ENCODE measurements around the gene ENOPH1.
"Not testable (repeated sequence)": the region's sequence is repeated elsewhere in the genome, so short reads cannot be mapped to it uniquely, and the experiment has no call there.

ENOPH1 gene

GRCh38 chr4:82469791-82470345 is 39.5 kb downstream of the ENOPH1 start:
- Histone ChIP-seq H2AFZ (ENCODE audit: low read depth) (no peak overlapping the region), H3K27ac (no peak overlapping the region), H3K9ac (no peak overlapping the region), H4K20me1 (ENCODE audit: insufficient read depth) (no peaks in the 10 kb centered on the region), H3K4me3 (IDR thresholded peaks at IDR 0.05; ENCODE audit: insufficient read depth, low read depth, low read length) (no peak overlapping the region), H3K79me2 (ENCODE audit: insufficient read depth, low read depth) (no peaks in the 10 kb centered on the region), H3K27me3 (ENCODE audit: insufficient read depth, low read depth) (no peaks in the 10 kb centered on the region), H3K4me1 (ENCODE audit: low read depth, poor library complexity, severe bottlenecking) (no peaks in the 10 kb centered on the region), H3K36me3 (ENCODE audit: insufficient read depth) (no peaks in the 10 kb centered on the region), H3K4me2 (no peak overlapping the region)
- no peak for TF ChIP-seq CTCF (conservative IDR thresholded peaks at IDR 0.05; ENCODE audit: low read depth, low read length)

GRCh38 chr4:82473080-82473479 is 42.7 kb downstream of the ENOPH1 start:
- not testable (repeated sequence) for H3K4me1 ChIP-seq (ENCODE audit: low read depth, poor library complexity, severe bottlenecking); H4K20me1 ChIP-seq (ENCODE audit: insufficient read depth); H3K36me3 ChIP-seq (ENCODE audit: insufficient read depth); H3K4me2 ChIP-seq; H3K79me2 ChIP-seq (ENCODE audit: insufficient read depth, low read depth); H2AFZ ChIP-seq (ENCODE audit: low read depth); H3K27me3 ChIP-seq (ENCODE audit: insufficient read depth, low read depth); H3K9ac ChIP-seq; H3K27ac ChIP-seq; H3K4me3 ChIP-seq (IDR thresholded peaks at IDR 0.05; ENCODE audit: insufficient read depth, low read depth, low read length)

- no peak overlapping the region for H3K4me2 ChIP-seq
- H3K79me2 ChIP-seq (ENCODE audit: insufficient read depth, low read depth), result no peaks in the 10 kb centered on the region
- H3K4me1 ChIP-seq (ENCODE audit: low read depth, poor library complexity, severe bottlenecking), result no peaks in the 10 kb centered on the region
- no peaks in the 10 kb centered on the region for H4K20me1 ChIP-seq (ENCODE audit: insufficient read depth)
- H3K27me3 ChIP-seq (ENCODE audit: insufficient read depth, low read depth), result no peaks in the 10 kb centered on the region
- H2AFZ ChIP-seq (ENCODE audit: low read depth), result no peak overlapping the region
- TF ChIP-seq CTCF (conservative IDR thresholded peaks at IDR 0.05; ENCODE audit: low read depth, low read length), result no peak
- H3K9ac ChIP-seq, result no peak overlapping the region
- H3K4me3 ChIP-seq (IDR thresholded peaks at IDR 0.05; ENCODE audit: insufficient read depth, low read depth, low read length), result no peak overlapping the region
- H3K36me3 ChIP-seq (ENCODE audit: insufficient read depth), result no peaks in the 10 kb centered on the region
- H3K27ac ChIP-seq, result no peak overlapping the region
These were observed 43.3 kb downstream of the ENOPH1 start for GRCh38 chr4:82473621-82474164.

GRCh38 chr4:82475931-82476330 is 45.5 kb downstream of the ENOPH1 start:
- H3K27me3 ChIP-seq (ENCODE audit: insufficient read depth, low read depth); H2AFZ ChIP-seq (ENCODE audit: low read depth); H3K36me3 ChIP-seq (ENCODE audit: insufficient read depth); H3K79me2 ChIP-seq (ENCODE audit: insufficient read depth, low read depth); H4K20me1 ChIP-seq (ENCODE audit: insufficient read depth); H3K9ac ChIP-seq; H3K4me3 ChIP-seq (IDR thresholded peaks at IDR 0.05; ENCODE audit: insufficient read depth, low read depth, low read length); H3K4me2 ChIP-seq; H3K4me1 ChIP-seq (ENCODE audit: low read depth, poor library complexity, severe bottlenecking); H3K27ac ChIP-seq: not testable (repeated sequence)

GRCh38 chr4:82477469-82477868 is 47.1 kb downstream of the ENOPH1 start:
- H3K9ac ChIP-seq; H3K4me1 ChIP-seq (ENCODE audit: low read depth, poor library complexity, severe bottlenecking); H3K36me3 ChIP-seq (ENCODE audit: insufficient read depth); H3K27me3 ChIP-seq (ENCODE audit: insufficient read depth, low read depth); H4K20me1 ChIP-seq (ENCODE audit: insufficient read depth); H3K4me3 ChIP-seq (IDR thresholded peaks at IDR 0.05; ENCODE audit: insufficient read depth, low read depth, low read length); H3K4me2 ChIP-seq; H3K79me2 ChIP-seq (ENCODE audit: insufficient read depth, low read depth); H2AFZ ChIP-seq (ENCODE audit: low read depth); H3K27ac ChIP-seq: not testable (repeated sequence)

GRCh38 chr4:82479562-82479961 is 49.2 kb downstream of the ENOPH1 start:
- Histone ChIP-seq H3K9ac (no peak overlapping the region), H3K79me2 (ENCODE audit: insufficient read depth, low read depth) (no peaks in the 10 kb centered on the region), H3K27me3 (ENCODE audit: insufficient read depth, low read depth) (no peaks in the 10 kb centered on the region), H3K4me2 (no peak overlapping the region), H4K20me1 (ENCODE audit: insufficient read depth) (no peaks in the 10 kb centered on the region), H3K27ac (no peak overlapping the region), H2AFZ (ENCODE audit: low read depth) (no peak overlapping the region), H3K36me3 (ENCODE audit: insufficient read depth) (no peaks in the 10 kb centered on the region), H3K4me3 (IDR thresholded peaks at IDR 0.05; ENCODE audit: insufficient read depth, low read depth, low read length) (no peak overlapping the region), H3K4me1 (ENCODE audit: low read depth, poor library complexity, severe bottlenecking) (no peaks in the 10 kb centered on the region)
- TF ChIP-seq CTCF (conservative IDR thresholded peaks at IDR 0.05; ENCODE audit: low read depth, low read length), result no peak
